MM.1S (cell line): ENCODE results near the gene CAMSAP1.

Experiments used
- DNase-seq: peaks from one replicate; pipeline ENCODE4 v3.0.0-alpha.2; 2015
- H2AFZ ChIP-seq: fragments of 300-600 bp; sonication (generic); 2 replicates; pipeline ENCODE4 v1.6.0; 2016; ENCODE audit warnings: antibody characterized with exemption, low read length
- H3F3A ChIP-seq: fragments of 300-600 bp; sonication (generic); 2 replicates; pipeline ENCODE4 v1.6.1; 2016; ENCODE audit warnings: mild to moderate bottlenecking, antibody characterized with exemption, low read length, moderate library complexity, mixed read lengths; ENCODE audit not compliant: insufficient read depth
- H3K27ac ChIP-seq: fragments of 300-600 bp; sonication (generic); 2 replicates; pipeline ENCODE4 v1.5.1; 2016; ENCODE audit warnings: mild to moderate bottlenecking, low read length
- H3K27me3 ChIP-seq: fragments of 300-600 bp; sonication (generic); replicated peaks from 2 replicates; pipeline ENCODE4 v1.6.0; 2016; ENCODE audit warnings: low read length; ENCODE audit not compliant: insufficient read depth
- H3K36me3 ChIP-seq: fragments of 300-600 bp; sonication (generic); replicated peaks from 2 replicates; pipeline ENCODE4 v1.6.1; 2016; ENCODE audit warnings: mild to moderate bottlenecking, low read length, mixed read lengths; ENCODE audit not compliant: insufficient read depth
- H3K4me1 ChIP-seq: fragments of 300-600 bp; sonication (generic); 2 replicates; pipeline ENCODE4 v1.6.1; 2016; ENCODE audit warnings: low read length, mixed read lengths
- H3K4me2 ChIP-seq: fragments of 300-600 bp; sonication (generic); 2 replicates; pipeline ENCODE4 v1.6.0; 2016; ENCODE audit warnings: low read depth, low read length
- H3K4me3 ChIP-seq: fragments of 300-600 bp; sonication (generic); 2 replicates; pipeline ENCODE4 v1.5.1; 2016; ENCODE audit warnings: low read length, mixed read lengths
- H3K79me2 ChIP-seq: fragments of 300-600 bp; sonication (generic); 2 replicates; pipeline ENCODE4 v1.6.1; 2016; ENCODE audit warnings: mixed run types, low read length, mixed read lengths
- H3K9ac ChIP-seq: fragments of 300-600 bp; sonication (generic); 2 replicates; pipeline ENCODE4 v1.6.1; 2016; ENCODE audit warnings: low read length, mixed read lengths
- H3K9me2 ChIP-seq: fragments of 300-600 bp; sonication (generic); replicated peaks from 2 replicates; pipeline ENCODE4 v1.6.1; 2016; ENCODE audit warnings: mild to moderate bottlenecking, low read length, mixed read lengths; ENCODE audit not compliant: insufficient read depth
- H3K9me3 ChIP-seq: fragments of 300-600 bp; sonication (generic); replicated peaks from 2 replicates; pipeline ENCODE4 v1.6.1; 2016; ENCODE audit warnings: mild to moderate bottlenecking, low read length, mixed read lengths; ENCODE audit not compliant: insufficient read depth
- H4K20me1 ChIP-seq: fragments of 300-600 bp; sonication (generic); 2 replicates; pipeline ENCODE4 v1.6.1; 2016; ENCODE audit warnings: mild to moderate bottlenecking, low read length, moderate library complexity, mixed read lengths; ENCODE audit not compliant: insufficient read depth
- CTCF ChIP-seq: fragments of 300-600 bp; sonication (generic); IDR thresholded peaks from 2 replicates; pipeline ENCODE4 v1.5.1; 2016; ENCODE audit warnings: antibody characterized with exemption, low read length, mixed read lengths
- EZH2 ChIP-seq: fragments of 300-600 bp; sonication (generic); optimal IDR thresholded peaks from 2 replicates; pipeline ENCODE3; 2017; ENCODE audit warnings: low read depth, mild to moderate bottlenecking, antibody characterized with exemption, low read length, mixed read lengths
- EZH2phosphoT487 ChIP-seq: fragments of 300-600 bp; sonication (generic); IDR thresholded peaks from 2 replicates; pipeline ENCODE4 v1.6.1; 2018; ENCODE audit warnings: antibody characterized with exemption, low read length

CAMSAP1 gene

GRCh38 chr9:135865531-135865930 is 41.8 kb downstream of the CAMSAP1 start:
- Histone ChIP-seq H3K79me2 (peaks cover 11% of the 10 kb centered on the region; the same call in 1 of the 2 replicates), H3K9ac (no peak overlapping the region), H4K20me1 (0 out of 2 replicates have a peak, but pooled peaks cover 3% of the 10 kb centered on the region), H3K27ac (no peak overlapping the region), H3K36me3 (no peaks in the 10 kb centered on the region), H3K27me3 (no peaks in the 10 kb centered on the region), H3K4me2 (no peak overlapping the region), H3K4me1 (no peaks in the 10 kb centered on the region), H2AFZ (no peak overlapping the region), H3K9me3 (no peaks in the 10 kb centered on the region), H3K4me3 (no peak overlapping the region), H3K9me2 (no peaks in the 10 kb centered on the region), H3F3A (no peaks in the 10 kb centered on the region)
- DNase-seq: no peak
- no peak for TF ChIP-seq EZH2
- TF ChIP-seq EZH2phosphoT487: no peak
- no peak for TF ChIP-seq CTCF

- Histone ChIP-seq H3K27ac (no peak overlapping the region), H3K4me2 (no peak overlapping the region), H3K4me1 (no peaks in the 10 kb centered on the region), H3K36me3 (no peaks in the 10 kb centered on the region), H3K9ac (no peak overlapping the region), H3K9me3 (no peaks in the 10 kb centered on the region), H3K79me2 (peaks cover 7% of the 10 kb centered on the region; the same call in 1 of the 2 replicates), H3K9me2 (no peaks in the 10 kb centered on the region), H2AFZ (no peak overlapping the region), H3F3A (no peaks in the 10 kb centered on the region), H4K20me1 (0 out of 2 replicates have a peak, but pooled peaks cover 3% of the 10 kb centered on the region), H3K27me3 (no peaks in the 10 kb centered on the region), H3K4me3 (no peak overlapping the region)
- TF ChIP-seq EZH2phosphoT487 (no peak), EZH2 (no peak), CTCF (peak; percentile 87)
- DNase-seq: peak; percentile 29
Measured at GRCh38 chr9:135864447-135865049, 42.8 kb downstream of the CAMSAP1 start.

DNA sequence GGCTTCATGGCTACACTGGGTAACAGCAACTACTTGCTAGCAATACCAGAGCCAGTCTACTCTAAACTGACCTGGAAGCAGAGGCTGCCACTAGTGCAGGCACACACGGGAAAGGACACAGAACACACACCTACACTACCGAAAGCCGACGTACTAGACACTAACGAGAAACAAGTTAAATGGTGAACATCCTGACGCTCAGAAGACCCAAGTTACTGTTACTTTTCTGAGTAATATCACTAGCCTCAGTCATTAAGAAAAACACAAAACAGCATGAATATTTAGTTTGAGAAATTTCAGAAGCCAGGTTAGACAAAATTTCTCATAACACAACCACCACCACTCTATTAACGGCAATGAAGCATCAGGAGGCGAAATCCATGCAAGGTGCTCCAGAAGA is 44.5 kb downstream of the CAMSAP1 start:
- Histone ChIP-seq H3K27ac (no peak overlapping the region), H4K20me1 (0 out of 2 replicates have a peak, but pooled peaks cover 3% of the 10 kb centered on the region), H3K4me2 (no peak overlapping the region), H3K36me3 (no peaks in the 10 kb centered on the region), H3K9ac (no peak overlapping the region), H3K4me1 (no peaks in the 10 kb centered on the region), H3K9me2 (no peaks in the 10 kb centered on the region), H3K79me2 (peaks cover 5% of the 10 kb centered on the region; the same call in 1 of the 2 replicates), H3F3A (no peaks in the 10 kb centered on the region), H3K27me3 (no peaks in the 10 kb centered on the region), H2AFZ (no peak overlapping the region), H3K4me3 (no peak overlapping the region), H3K9me3 (no peaks in the 10 kb centered on the region)
- no peak for DNase-seq
- TF ChIP-seq EZH2: no peak
- no peak for TF ChIP-seq EZH2phosphoT487
- TF ChIP-seq CTCF: no peak
